Neural cell (in vitro differentiated cells): Measurements from ENCODE around the gene EEF1A1. TPM values are rescaled to one million over a fixed set of nuclear protein-coding genes. Genes with fewer than 3 reads are reported as not detected.

Experiments used
- H2AFZ ChIP-seq: fragments of 200-600, 300-800 bp; sonication (generic), shearing (Covaris generic); 2 replicates; pipeline ENCODE4 v1.6.0; 2014; ENCODE audit warnings: low read depth, mild to moderate bottlenecking, antibody characterized with exemption, low read length, moderate library complexity
- H3F3A ChIP-seq: fragments of 200-600 bp; shearing (Covaris generic); 2 replicates; pipeline ENCODE4 v1.6.1; 2016; ENCODE audit warnings: mild to moderate bottlenecking, moderate library complexity, mixed read lengths, antibody characterized with exemption, low read length; ENCODE audit not compliant: insufficient read depth, poor library complexity, severe bottlenecking
- H3K27ac ChIP-seq: fragments of 200-600, 300-800 bp; sonication (generic), shearing (Covaris generic); 2 replicates; pipeline ENCODE4 v1.5.1; 2014; ENCODE audit warnings: mild to moderate bottlenecking, low read length, moderate library complexity
- H3K27me3 ChIP-seq: fragments of 300-800, 200-600 bp; sonication (generic), shearing (Covaris generic); 2 replicates; pipeline ENCODE4 v1.6.0; 2014; ENCODE audit warnings: mild to moderate bottlenecking, low read depth, low read length, moderate library complexity; ENCODE audit not compliant: insufficient read depth
- H3K36me3 ChIP-seq: fragments of 300-800, 200-600 bp; sonication (generic), shearing (Covaris generic); 2 replicates; pipeline ENCODE4 v1.5.1; 2014; ENCODE audit warnings: mild to moderate bottlenecking, antibody characterized with exemption, low read length, moderate library complexity; ENCODE audit not compliant: insufficient read depth
- H3K4me2 ChIP-seq: fragments of 300-800, 200-600 bp; sonication (generic), shearing (Covaris generic); 2 replicates; pipeline ENCODE4 v1.6.0; 2014; ENCODE audit warnings: mild to moderate bottlenecking, low read length
- H3K4me3 ChIP-seq: fragments of 300-800, 200-600 bp; sonication (generic), shearing (Covaris generic); 2 replicates; pipeline ENCODE4 v1.5.1; 2014; ENCODE audit warnings: mild to moderate bottlenecking, low read length, moderate library complexity
- H3K79me2 ChIP-seq: fragments of 200-600 bp; shearing (Covaris generic); replicated peaks from 2 replicates; pipeline ENCODE4 v1.6.0; 2014; ENCODE audit warnings: mild to moderate bottlenecking, low read length, moderate library complexity; ENCODE audit not compliant: insufficient read depth
- H3K9ac ChIP-seq: fragments of 300-800, 200-600 bp; sonication (generic), shearing (Covaris generic); 2 replicates; pipeline ENCODE4 v1.6.1; 2016; ENCODE audit warnings: mild to moderate bottlenecking, low read length, mixed read lengths
- H3K9me2 ChIP-seq: fragments of 200-600 bp; shearing (Covaris generic); 2 replicates; pipeline ENCODE4 v1.6.1; 2016; ENCODE audit warnings: mild to moderate bottlenecking, low read length, mixed read lengths; ENCODE audit not compliant: insufficient read depth
- H3K9me3 ChIP-seq: fragments of 200-600, 300-800 bp; sonication (generic), shearing (Covaris generic); 2 replicates; pipeline ENCODE4 v1.6.1; 2016; ENCODE audit warnings: mild to moderate bottlenecking, mixed run types, low read length, moderate library complexity, mixed read lengths
- H4K20me1 ChIP-seq: fragments of 200-600 bp; shearing (Covaris generic); 2 replicates; pipeline ENCODE4 v1.6.1; 2016; ENCODE audit warnings: mild to moderate bottlenecking, mixed run types; ENCODE audit not compliant: insufficient read depth
- EP300 ChIP-seq: fragments of 450-650 bp; conservative IDR thresholded peaks from 2 replicates; pipeline ENCODE4 v1.6.1; 2014; ENCODE audit warnings: antibody characterized with exemption, mild to moderate bottlenecking, moderate library complexity; ENCODE audit not compliant: poor library complexity, severe bottlenecking
- EZH2 ChIP-seq: fragments of 200-600, 300-800 bp; shearing (Covaris generic), sonication (generic); IDR thresholded peaks from 2 replicates; pipeline ENCODE4 v1.6.1; 2014; ENCODE audit warnings: antibody characterized with exemption, low read length, borderline replicate concordance, mild to moderate bottlenecking; ENCODE audit not compliant: insufficient read depth, poor library complexity, severe bottlenecking
- MXI1 ChIP-seq: fragments of 450-650 bp; conservative IDR thresholded peaks from 2 replicates; pipeline ENCODE4 v1.6.1; 2014; ENCODE audit warnings: antibody characterized with exemption, mild to moderate bottlenecking; ENCODE audit not compliant: poor library complexity, severe bottlenecking
- POLR2AphosphoS5 ChIP-seq: IDR thresholded peaks from 2 replicates; pipeline ENCODE4 v1.6.1; 2012
- RAD21 ChIP-seq: fragments of 450-650 bp; conservative IDR thresholded peaks from 2 replicates; pipeline ENCODE4 v1.6.1; 2014; ENCODE audit warnings: antibody characterized with exemption, mild to moderate bottlenecking, moderate library complexity
- REST ChIP-seq: IDR thresholded peaks from 2 replicates; pipeline ENCODE4 v1.6.1; 2012; ENCODE audit warnings: borderline replicate concordance
- SMC3 ChIP-seq: fragments of 450-650 bp; conservative IDR thresholded peaks from 2 replicates; pipeline ENCODE4 v1.6.1; 2014; ENCODE audit warnings: antibody characterized with exemption, mild to moderate bottlenecking, moderate library complexity; ENCODE audit not compliant: poor library complexity
- TAF1 ChIP-seq: IDR thresholded peaks from 2 replicates; pipeline ENCODE4 v1.6.1; 2012; ENCODE audit warnings: low read depth
- polyA plus RNA-seq: library from polyadenylated mRNA; depleted of rRNA; stranded (reverse); fragments of >200 nt; gene quantifications from 2 replicates; pipeline ENCODE4 v1.2.3, GENCODE V29; 2014
- TF ChIP-seq, protein P1 (sequence below): fragments of 450-650 bp; IDR thresholded peaks from 2 replicates; pipeline ENCODE4 v1.5.1; 2014; ENCODE audit warnings: antibody characterized with exemption, mild to moderate bottlenecking, moderate library complexity; ENCODE audit not compliant: poor library complexity, severe bottlenecking

The EEF1A1 gene
- polyA plus RNA-seq, 1 donor from 2014 or later: 10,705 TPM

GRCh38 chr6:73565767-73566485 is 45.1 kb upstream of the EEF1A1 start:
- no peaks in the 10 kb centered on the region for H3K27me3 ChIP-seq
- no peaks in the 10 kb centered on the region for H3K79me2 ChIP-seq
- H4K20me1 ChIP-seq: no peaks in the 10 kb centered on the region
- H3K27ac ChIP-seq: no peak overlapping the region
- no peaks in the 10 kb centered on the region for H3K36me3 ChIP-seq
- no peak overlapping the region for H3K4me3 ChIP-seq
- no peak overlapping the region for H3K4me2 ChIP-seq
- TF ChIP-seq SMC3 (no peak), REST (no peak), EP300 (no peak), MXI1 (no peak), EZH2 (no peak), TAF1 (no peak), POLR2AphosphoS5 (no peak), RAD21 (no peak)
- TF ChIP-seq, protein P1, sequence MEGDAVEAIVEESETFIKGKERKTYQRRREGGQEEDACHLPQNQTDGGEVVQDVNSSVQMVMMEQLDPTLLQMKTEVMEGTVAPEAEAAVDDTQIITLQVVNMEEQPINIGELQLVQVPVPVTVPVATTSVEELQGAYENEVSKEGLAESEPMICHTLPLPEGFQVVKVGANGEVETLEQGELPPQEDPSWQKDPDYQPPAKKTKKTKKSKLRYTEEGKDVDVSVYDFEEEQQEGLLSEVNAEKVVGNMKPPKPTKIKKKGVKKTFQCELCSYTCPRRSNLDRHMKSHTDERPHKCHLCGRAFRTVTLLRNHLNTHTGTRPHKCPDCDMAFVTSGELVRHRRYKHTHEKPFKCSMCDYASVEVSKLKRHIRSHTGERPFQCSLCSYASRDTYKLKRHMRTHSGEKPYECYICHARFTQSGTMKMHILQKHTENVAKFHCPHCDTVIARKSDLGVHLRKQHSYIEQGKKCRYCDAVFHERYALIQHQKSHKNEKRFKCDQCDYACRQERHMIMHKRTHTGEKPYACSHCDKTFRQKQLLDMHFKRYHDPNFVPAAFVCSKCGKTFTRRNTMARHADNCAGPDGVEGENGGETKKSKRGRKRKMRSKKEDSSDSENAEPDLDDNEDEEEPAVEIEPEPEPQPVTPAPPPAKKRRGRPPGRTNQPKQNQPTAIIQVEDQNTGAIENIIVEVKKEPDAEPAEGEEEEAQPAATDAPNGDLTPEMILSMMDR: no peak
- no peak overlapping the region for H2AFZ ChIP-seq
- no peak overlapping the region for H3K9ac ChIP-seq
- no peaks in the 10 kb centered on the region for H3K9me3 ChIP-seq
- no peaks in the 10 kb centered on the region for H3F3A ChIP-seq
- H3K9me2 ChIP-seq: no peaks in the 10 kb centered on the region

DNA sequence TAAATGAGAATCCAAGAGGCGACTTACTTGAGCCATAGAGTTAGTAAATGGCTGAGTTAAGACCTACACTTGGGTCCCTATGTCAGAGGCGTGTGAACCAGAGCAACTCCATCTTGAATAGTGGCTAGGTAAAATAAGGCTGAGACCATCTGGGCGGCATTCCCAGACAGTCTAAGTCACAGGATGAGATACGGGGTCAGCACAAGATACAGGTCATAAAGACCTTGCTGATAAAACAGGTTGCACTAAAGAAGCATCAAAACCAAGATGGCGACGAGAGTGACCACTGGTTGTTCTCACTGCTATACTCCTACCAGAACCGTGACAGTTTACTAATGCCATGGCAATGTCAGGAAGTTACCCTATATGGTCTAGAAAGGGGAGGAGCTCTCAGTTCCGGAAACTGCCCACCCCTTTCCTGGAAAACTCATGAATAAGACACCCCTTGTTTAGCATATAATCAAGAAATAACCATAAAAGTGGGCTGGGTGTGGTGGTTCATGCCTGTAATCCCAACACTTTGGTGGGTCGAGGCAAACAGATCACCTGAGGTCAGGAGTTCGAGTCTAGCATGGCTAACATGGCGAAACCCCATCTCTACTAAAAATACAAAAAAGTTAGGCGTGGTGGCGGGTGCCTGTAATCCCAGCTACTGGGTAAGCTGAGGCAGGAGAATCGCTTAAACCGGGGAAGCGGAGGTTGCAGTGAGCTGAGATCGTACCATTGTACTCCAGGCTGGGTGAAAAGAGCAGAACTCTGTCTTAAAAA is 43.9 kb upstream of the EEF1A1 start:
- no peaks in the 10 kb centered on the region for H3K9me3 ChIP-seq
- no peaks in the 10 kb centered on the region for H3K27me3 ChIP-seq
- TF ChIP-seq MXI1 (no peak), SMC3 (no peak), EP300 (no peak), RAD21 (no peak), EZH2 (no peak), REST (no peak), POLR2AphosphoS5 (no peak), TAF1 (no peak)
- TF ChIP-seq, protein P1: no peak
- no peaks in the 10 kb centered on the region for H3K9me2 ChIP-seq
- no peak overlapping the region for H3K9ac ChIP-seq
- H3K79me2 ChIP-seq: no peaks in the 10 kb centered on the region
- H3K4me3 ChIP-seq: no peak overlapping the region
- no peak overlapping the region for H2AFZ ChIP-seq
- no peaks in the 10 kb centered on the region for H3K36me3 ChIP-seq
- no peak overlapping the region for H3K27ac ChIP-seq
- no peak overlapping the region for H3K4me2 ChIP-seq
- H4K20me1 ChIP-seq: no peaks in the 10 kb centered on the region
- no peaks in the 10 kb centered on the region for H3F3A ChIP-seq
